Parathyroid adenoma (tissue), 2 donors: Measurements from ENCODE around the gene NUP210.

ENCODE experiments used
- H2AFZ ChIP-seq: fragments of 300-600 bp; sonication (generic); one replicate; pipeline ENCODE4 v1.7.0; 2017; ENCODE audit warnings: antibody characterized with exemption, mild to moderate bottlenecking
- H3K27ac ChIP-seq: fragments of 300-600 bp; sonication (generic); one replicate; pipeline ENCODE4 v1.7.0; 2017
- H3K27me3 ChIP-seq: fragments of 300-600 bp; sonication (generic); one replicate; pipeline ENCODE4 v1.7.0; 2017; ENCODE audit warnings: low read length; ENCODE audit not compliant: control insufficient read depth, insufficient read depth
- H3K36me3 ChIP-seq: fragments of 300-600 bp; sonication (generic); one replicate; pipeline ENCODE4 v1.7.0; 2017; ENCODE audit warnings: low read length; ENCODE audit not compliant: control insufficient read depth, insufficient read depth
- H3K4me1 ChIP-seq: fragments of 300-600 bp; sonication (generic); one replicate; pipeline ENCODE4 v1.7.0; 2017; ENCODE audit warnings: control low read depth
- H3K4me2 ChIP-seq: fragments of 300-600 bp; sonication (generic); one replicate; pipeline ENCODE4 v1.7.0; 2017; ENCODE audit warnings: low read length
- H3K4me3 ChIP-seq: fragments of 300-600 bp; sonication (generic); one replicate; pipeline ENCODE4 v1.7.0; 2017; ENCODE audit warnings: low read depth, low read length
- H3K79me2 ChIP-seq: fragments of 300-600 bp; sonication (generic); one replicate; pipeline ENCODE4 v1.7.0; 2017; ENCODE audit warnings: control low read depth
- H3K9ac ChIP-seq: fragments of 300-600 bp; sonication (generic); one replicate; pipeline ENCODE4 v1.7.0; 2017; ENCODE audit warnings: mild to moderate bottlenecking
- H3K9me3 ChIP-seq: fragments of 300-600 bp; sonication (generic); one replicate; pipeline ENCODE4 v1.7.0; 2017; ENCODE audit warnings: low read length; ENCODE audit not compliant: control insufficient read depth
- CTCF ChIP-seq: fragments of 300-600 bp; sonication (generic); IDR thresholded peaks from one replicate; pipeline ENCODE4 v1.7.0; 2017; ENCODE audit warnings: antibody characterized with exemption, mild to moderate bottlenecking
- donor health status: primary hyperparathyroidism.

NUP210 gene

DNA sequence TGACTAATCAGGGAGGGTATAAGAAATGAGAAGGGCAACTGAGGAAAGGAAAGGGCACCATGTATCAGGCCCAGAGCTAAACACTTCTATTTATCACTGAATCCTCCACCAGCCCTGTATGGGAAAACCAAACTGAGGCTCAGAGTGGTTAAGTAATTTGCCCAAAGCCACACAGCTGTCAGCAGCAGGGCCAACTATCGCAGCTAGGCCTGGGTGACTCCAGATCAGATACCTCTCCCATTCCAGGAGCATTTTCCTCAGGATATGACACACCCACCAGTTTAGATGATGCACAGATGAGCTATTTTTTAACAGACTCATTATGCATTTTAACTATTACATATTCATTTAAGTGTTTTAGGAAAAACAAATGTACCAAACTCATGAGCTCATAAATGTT lies 14.5 kb downstream of the NUP210 start:
- no peak for TF ChIP-seq CTCF
- no peaks in the 10 kb centered on the region for H3K36me3 ChIP-seq
- H3K9me3 ChIP-seq: no peaks in the 10 kb centered on the region
- H2AFZ ChIP-seq: no peak overlapping the region
- no peak overlapping the region for H3K9ac ChIP-seq
- H3K4me1 ChIP-seq: peaks cover 2% of the 10 kb centered on the region
- no peaks in the 10 kb centered on the region for H3K27me3 ChIP-seq
- H3K27ac ChIP-seq: no peak overlapping the region
- no peak overlapping the region for H3K4me2 ChIP-seq
- no peak overlapping the region for H3K4me3 ChIP-seq
- H3K79me2 ChIP-seq: peaks cover 12% of the 10 kb centered on the region

GRCh38 chr3:13404626-13405452 lies 15.3 kb downstream of the NUP210 start:
- H3K9me3 ChIP-seq: no peaks in the 10 kb centered on the region
- H2AFZ ChIP-seq: no peak overlapping the region
- no peak for TF ChIP-seq CTCF
- no peak overlapping the region for H3K9ac ChIP-seq
- H3K27me3 ChIP-seq: no peaks in the 10 kb centered on the region
- H3K79me2 ChIP-seq: peaks cover 9% of the 10 kb centered on the region
- H3K27ac ChIP-seq: no peak overlapping the region
- peaks cover 2% of the 10 kb centered on the region for H3K4me1 ChIP-seq
- H3K4me3 ChIP-seq: no peak overlapping the region
- H3K36me3 ChIP-seq: no peaks in the 10 kb centered on the region
- no peak overlapping the region for H3K4me2 ChIP-seq

- Histone ChIP-seq H3K4me2 (no peak overlapping the region), H3K27me3 (no peaks in the 10 kb centered on the region), H3K4me3 (no peak overlapping the region), H3K79me2 (peaks cover 4% of the 10 kb centered on the region), H3K9me3 (no peaks in the 10 kb centered on the region), H3K27ac (no peak overlapping the region), H3K4me1 (peaks cover 2% of the 10 kb centered on the region), H3K9ac (no peak overlapping the region), H3K36me3 (no peaks in the 10 kb centered on the region), H2AFZ (no peak overlapping the region)
- no peak for TF ChIP-seq CTCF
Measured at GRCh38 chr3:13403847-13404246, 16.3 kb downstream of the NUP210 start.

DNA sequence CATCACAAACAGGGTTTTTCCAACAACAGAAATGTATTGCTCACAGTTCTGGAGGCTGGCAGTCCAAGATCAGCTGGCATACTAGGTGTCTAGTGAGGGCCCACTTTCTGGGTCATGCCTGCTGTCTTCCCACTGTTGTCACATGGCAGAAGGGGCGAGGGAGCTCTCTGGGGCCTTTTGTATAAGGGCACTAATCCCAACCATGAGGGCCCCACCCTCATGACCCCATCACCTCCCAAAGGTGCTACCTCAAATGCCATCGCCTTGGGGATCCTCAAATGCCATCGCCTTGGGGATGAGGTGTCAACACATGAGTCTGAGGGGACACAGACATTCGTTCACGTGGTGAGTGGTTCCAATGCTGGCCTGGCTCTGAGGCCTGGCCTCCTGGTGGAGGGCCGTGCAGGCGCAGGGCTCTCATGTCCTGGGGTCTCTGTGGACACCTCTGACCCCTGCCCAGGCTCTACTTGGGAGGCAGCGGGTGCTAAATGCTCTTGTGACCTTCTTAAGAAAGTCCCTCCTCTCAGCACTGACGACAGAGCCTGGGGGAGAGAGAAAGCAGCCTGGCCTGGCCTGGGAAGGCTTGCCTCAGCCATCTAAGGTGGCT lies 16.8 kb downstream of the NUP210 start:
- Histone ChIP-seq H3K4me2 (no peak overlapping the region), H3K79me2 (peaks cover 3% of the 10 kb centered on the region), H2AFZ (no peak overlapping the region), H3K9ac (no peak overlapping the region), H3K27me3 (no peaks in the 10 kb centered on the region), H3K27ac (no peak overlapping the region), H3K4me3 (no peak overlapping the region), H3K36me3 (no peaks in the 10 kb centered on the region), H3K9me3 (no peaks in the 10 kb centered on the region), H3K4me1 (peaks cover 2% of the 10 kb centered on the region)
- no peak for TF ChIP-seq CTCF
